ENCODE results near the gene VPS25. TPM values are rescaled to one million over a fixed set of nuclear protein-coding genes. Genes with fewer than 3 reads are reported as not detected.
"Not testable (repeated sequence)": the region's sequence is repeated elsewhere in the genome, so short reads cannot be mapped to it uniquely, and the experiment has no call there.

The VPS25 gene
- 10 to 100 TPM; 60.2 to 94.1 (median 90.2) TPM for polyA plus RNA-seq

- peak within 1 kb of the TSS; percentile 98 to 100 (median 99) for H3K4me3 Mint-ChIP-seq
- peak; percentile 71 to 82 (median 79) for DNase-seq
- H3K36me3 Mint-ChIP-seq: peaks cover 2 to 23% (median 8%) of the 10 kb centered on the region in 3 donors
- H3K27me3 Mint-ChIP-seq (ENCODE audit: low read depth in 3 of 3): peaks cover 0 to 14% (median 4%) of the 10 kb centered on the region in 3 donors
- peaks cover 24 to 34% of the 10 kb centered on the region in 2 donors for H3K4me1 Mint-ChIP-seq
- peak within 1 kb of the TSS; percentile 98 to 99 (median 99) for H3K27ac Mint-ChIP-seq
- no peaks in the 10 kb centered on the region for H3K9me3 Mint-ChIP-seq
Measured at GRCh38 chr17:42773290-42774035, at the start of gene VPS25. Gene VPS25 (plus strand): TSS chr17:42773449. CDS start chr17:42773476, 27 bp downstream.

- Mint-ChIP-seq H3K27ac (peak overlapping the region in 1 of 6 donors; percentile 13), H3K36me3 (peaks cover 25 to 37% (median 31%) of the 10 kb centered on the region in 3 donors)
Measured at GRCh38 chr17:42723636-42724035, 49.6 kb upstream of the VPS25 start.

GRCh38 chr17:42725143-42725542 lies 48.1 kb upstream of the VPS25 start:
- Mint-ChIP-seq H3K27me3 (ENCODE audit: low read depth in 3 of 3) (no peaks in the 10 kb centered on the region), H3K4me3 (no peak overlapping the region), H3K27ac (no peak overlapping the region), H3K4me1 (peaks cover 0 to 6% of the 10 kb centered on the region in 2 donors), H3K36me3 (peaks cover 22 to 30% (median 25%) of the 10 kb centered on the region in 3 donors), H3K9me3 (no peaks in the 10 kb centered on the region)
- DNase-seq: no peak

More at GRCh38 chr17:42723636-42724035, 49.6 kb upstream of the VPS25 start:
- no peaks in the 10 kb centered on the region for H3K9me3 Mint-ChIP-seq
- DNase-seq: no peak
- H3K4me3 Mint-ChIP-seq: no peak overlapping the region
- H3K27me3 Mint-ChIP-seq (ENCODE audit: low read depth in 3 of 3): no peaks in the 10 kb centered on the region
- peaks cover 0 to 6% of the 10 kb centered on the region in 2 donors for H3K4me1 Mint-ChIP-seq

GRCh38 chr17:42740699-42741098 lies 32.5 kb upstream of the VPS25 start:
- peaks cover 22 to 31% of the 10 kb centered on the region in 2 donors for H3K4me1 Mint-ChIP-seq
- H3K27ac Mint-ChIP-seq: no peak overlapping the region
- no peaks in the 10 kb centered on the region for H3K36me3 Mint-ChIP-seq
- no peak for DNase-seq
- peaks cover 2 to 3% (median 2%) of the 10 kb centered on the region in 3 donors for H3K27me3 Mint-ChIP-seq (ENCODE audit: low read depth in 3 of 3)
- H3K9me3 Mint-ChIP-seq: no peaks in the 10 kb centered on the region
- no peak overlapping the region for H3K4me3 Mint-ChIP-seq

- not testable (repeated sequence) for H3K36me3 Mint-ChIP-seq, H3K9me3 Mint-ChIP-seq, H3K27ac Mint-ChIP-seq, DNase-seq
- Mint-ChIP-seq H3K27me3 (ENCODE audit: low read depth in 3 of 3) (peaks cover 2 to 11% (median 2%) of the 10 kb centered on the region in 3 donors), H3K4me1 (peaks cover 21 to 23% of the 10 kb centered on the region in 2 donors), H3K4me3 (peak overlapping the region in 4 of 5 donors; percentile 32 to 61 (median 45))
Measured at GRCh38 chr17:42742916-42743315, 30.3 kb upstream of the VPS25 start.

GRCh38 chr17:42743595-42744282 lies 29.5 kb upstream of the VPS25 start:
- no peaks in the 10 kb centered on the region for H3K36me3 Mint-ChIP-seq
- no peak for DNase-seq
- H3K4me1 Mint-ChIP-seq: peaks cover 21 to 23% of the 10 kb centered on the region in 2 donors
- H3K27ac Mint-ChIP-seq: peak overlapping the region; percentile 75 to 97 (median 90)
- no peaks in the 10 kb centered on the region for H3K9me3 Mint-ChIP-seq
- peak overlapping the region; percentile 91 to 98 (median 94) for H3K4me3 Mint-ChIP-seq
- H3K27me3 Mint-ChIP-seq (ENCODE audit: low read depth in 3 of 3): peaks cover 2 to 14% (median 4%) of the 10 kb centered on the region in 3 donors

- H3K27ac Mint-ChIP-seq: peak overlapping the region; percentile 75 to 97 (median 90)
- peaks cover 3 to 14% (median 4%) of the 10 kb centered on the region in 3 donors for H3K27me3 Mint-ChIP-seq (ENCODE audit: low read depth in 3 of 3)
- H3K4me3 Mint-ChIP-seq: peak overlapping the region; percentile 91 to 98 (median 94)
- no peak for DNase-seq
- H3K4me1 Mint-ChIP-seq: peaks cover 21 to 23% of the 10 kb centered on the region in 2 donors
- no peaks in the 10 kb centered on the region for H3K36me3 Mint-ChIP-seq
- H3K9me3 Mint-ChIP-seq: no peaks in the 10 kb centered on the region
Measured at GRCh38 chr17:42744283-42744805, 28.9 kb upstream of the VPS25 start.

GRCh38 chr17:42744806-42745617 lies 28.2 kb upstream of the VPS25 start, which contains the start of gene EZH1:
Gene EZH1 (minus strand): TSS chr17:42745040. CDS start chr17:42728941, 16,099 bp downstream.
- H3K27ac Mint-ChIP-seq: peak within 1 kb of the TSS; percentile 75 to 97 (median 90)
- peak; percentile 92 to 94 (median 93) for DNase-seq
- no peaks in the 10 kb centered on the region for H3K9me3 Mint-ChIP-seq
- H3K27me3 Mint-ChIP-seq (ENCODE audit: low read depth in 3 of 3): peaks cover 3 to 14% (median 4%) of the 10 kb centered on the region in 3 donors
- H3K4me3 Mint-ChIP-seq: peak within 1 kb of the TSS; percentile 91 to 98 (median 94)
- peaks cover 21 to 23% of the 10 kb centered on the region in 2 donors for H3K4me1 Mint-ChIP-seq
- no peaks in the 10 kb centered on the region for H3K36me3 Mint-ChIP-seq

GRCh38 chr17:42748202-42748907 lies 24.9 kb upstream of the VPS25 start:
- H3K9me3 Mint-ChIP-seq: no peaks in the 10 kb centered on the region
- H3K4me3 Mint-ChIP-seq: no peak overlapping the region
- H3K4me1 Mint-ChIP-seq: peaks cover 15 to 17% of the 10 kb centered on the region in 2 donors
- DNase-seq: no peak
- H3K27me3 Mint-ChIP-seq (ENCODE audit: low read depth in 3 of 3): peaks cover 3 to 18% (median 6%) of the 10 kb centered on the region in 3 donors
- H3K36me3 Mint-ChIP-seq: no peaks in the 10 kb centered on the region
- no peak overlapping the region for H3K27ac Mint-ChIP-seq

- H3K4me1 Mint-ChIP-seq: peaks cover 9 to 11% of the 10 kb centered on the region in 2 donors
- no peak overlapping the region for H3K27ac Mint-ChIP-seq
- no peaks in the 10 kb centered on the region for H3K36me3 Mint-ChIP-seq
- peaks cover 3 to 22% (median 6%) of the 10 kb centered on the region in 3 donors for H3K27me3 Mint-ChIP-seq (ENCODE audit: low read depth in 3 of 3)
- no peak overlapping the region for H3K4me3 Mint-ChIP-seq
- no peaks in the 10 kb centered on the region for H3K9me3 Mint-ChIP-seq
- DNase-seq: no peak
Measured at GRCh38 chr17:42748908-42749798, 24.1 kb upstream of the VPS25 start.

GRCh38 chr17:42750739-42751344 lies 22.4 kb upstream of the VPS25 start:
- Mint-ChIP-seq H3K9me3 (no peaks in the 10 kb centered on the region), H3K27ac (no peak overlapping the region), H3K4me1 (no peaks in the 10 kb centered on the region)

More at GRCh38 chr17:42750739-42751344, 22.4 kb upstream of the VPS25 start:
- H3K27me3 Mint-ChIP-seq (ENCODE audit: low read depth in 3 of 3): peaks cover 1 to 19% (median 8%) of the 10 kb centered on the region in 3 donors
- no peaks in the 10 kb centered on the region for H3K36me3 Mint-ChIP-seq
- no peak overlapping the region for H3K4me3 Mint-ChIP-seq
- no peak for DNase-seq

All from immature natural killer cell (primary cell).